Measurements from ENCODE around the gene SLAMF1. TPM values are rescaled to one million over a fixed set of nuclear protein-coding genes. Genes with fewer than 3 reads are reported as not detected.
"Not testable (repeated sequence)": the region's sequence is repeated elsewhere in the genome, so short reads cannot be mapped to it uniquely, and the experiment has no call there.

The SLAMF1 gene
- total RNA-seq, result 0.83 TPM

- DNase-seq (ENCODE audit: low spot score), result no peak
Observed at GRCh38 chr1:160646711-160647328, at the start of gene SLAMF1. SLAMF1 (minus strand) TSS chr1:160647044; CDS start chr1:160646945, 99 bp downstream.

DNA sequence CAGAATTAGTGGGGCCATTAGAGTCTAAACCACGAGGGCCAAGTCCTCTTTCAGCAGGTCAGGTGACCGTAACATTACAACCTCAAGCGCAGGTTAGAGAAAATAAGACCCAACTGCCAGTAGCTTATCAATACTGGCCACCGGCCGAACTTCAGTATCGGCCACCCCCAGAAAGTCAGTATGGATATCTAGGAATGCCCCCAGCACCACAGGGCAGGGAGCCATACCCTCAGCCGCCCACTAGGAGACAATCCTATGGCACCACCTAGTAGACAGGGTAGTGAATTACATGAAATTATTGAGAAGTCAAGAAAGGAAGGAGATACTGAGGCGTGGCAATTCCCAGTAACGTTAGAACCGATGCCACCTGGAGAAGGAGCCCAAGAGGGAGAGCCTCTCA is 45.5 kb upstream of the SLAMF1 start:
- DNase-seq (ENCODE audit: low spot score), result not testable (repeated sequence)

DNA sequence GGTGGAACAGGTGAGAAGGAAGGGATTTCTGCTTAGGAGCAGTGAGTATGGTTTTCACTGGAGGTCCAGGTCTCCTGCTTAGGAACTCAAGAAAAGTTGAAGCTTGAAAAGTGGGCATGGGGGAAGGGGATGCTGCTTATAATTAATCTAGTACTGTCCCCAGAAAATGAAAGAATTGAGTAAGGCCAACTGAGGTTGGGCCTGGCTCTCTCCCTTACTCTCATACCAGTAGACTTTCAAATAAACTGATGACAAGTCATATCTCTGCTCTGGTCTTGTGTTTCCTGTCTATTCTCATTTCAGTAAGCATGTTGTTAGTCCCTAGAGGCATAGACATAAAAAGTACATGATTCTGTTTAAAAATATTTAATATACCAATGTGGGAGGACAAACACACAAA is 38.4 kb upstream of the SLAMF1 start:
- no peak for DNase-seq (ENCODE audit: low spot score)

DNA sequence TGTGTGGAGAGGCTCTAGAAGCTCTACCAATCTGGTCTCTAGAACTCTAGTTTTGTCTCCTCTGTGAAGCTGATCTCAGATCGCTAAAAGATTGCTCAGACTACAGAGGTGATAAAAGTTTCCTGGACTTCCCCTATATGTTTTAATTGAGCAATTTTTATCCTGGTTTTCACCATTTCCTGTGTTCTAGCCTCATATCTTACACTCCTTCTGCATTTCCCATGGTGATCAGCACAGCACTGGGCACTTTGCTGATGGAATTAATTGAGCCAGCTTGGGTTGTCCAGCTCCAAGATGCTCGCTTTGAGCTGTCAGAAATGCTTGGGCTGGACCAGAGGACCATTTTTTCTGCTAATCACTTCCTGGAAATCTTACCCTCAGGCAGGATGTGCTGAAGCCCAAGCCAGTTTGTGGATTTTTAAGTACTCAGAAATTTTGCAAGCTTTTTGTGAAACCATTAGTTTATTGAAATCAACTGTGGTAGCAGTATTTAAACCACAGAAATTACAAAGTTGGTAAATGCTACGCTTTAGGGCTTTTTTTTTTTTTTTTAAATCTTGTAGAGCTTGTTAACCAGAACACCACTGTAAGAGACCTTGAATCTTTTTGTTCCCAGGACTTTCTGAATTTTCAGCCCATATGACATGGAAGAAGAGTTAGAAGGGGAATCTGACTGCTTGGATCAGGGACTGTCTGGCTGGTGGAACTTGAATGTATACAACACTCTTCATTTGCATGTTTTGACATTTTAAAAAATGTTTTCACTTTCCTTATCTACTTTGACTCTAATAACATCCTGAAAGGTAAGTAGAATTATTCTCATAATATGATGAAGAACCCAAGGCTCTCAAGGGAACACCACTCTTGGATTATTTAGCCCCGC is 36.4 kb upstream of the SLAMF1 start:
- no peak for DNase-seq (ENCODE audit: low spot score)

DNA sequence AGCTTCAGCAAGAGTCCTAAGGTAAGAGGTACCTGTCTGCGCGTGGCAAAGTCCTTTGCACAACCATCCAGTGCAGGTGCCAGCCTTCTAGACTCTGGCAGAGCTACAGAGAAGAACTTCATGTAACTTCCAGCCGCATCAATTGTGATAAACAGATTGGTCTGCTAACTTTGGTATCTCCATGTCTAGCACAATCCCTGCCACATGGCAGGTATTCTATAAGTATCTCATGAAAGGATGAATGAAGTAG is 35.0 kb upstream of the SLAMF1 start:
- DNase-seq (ENCODE audit: low spot score), result no peak

DNA sequence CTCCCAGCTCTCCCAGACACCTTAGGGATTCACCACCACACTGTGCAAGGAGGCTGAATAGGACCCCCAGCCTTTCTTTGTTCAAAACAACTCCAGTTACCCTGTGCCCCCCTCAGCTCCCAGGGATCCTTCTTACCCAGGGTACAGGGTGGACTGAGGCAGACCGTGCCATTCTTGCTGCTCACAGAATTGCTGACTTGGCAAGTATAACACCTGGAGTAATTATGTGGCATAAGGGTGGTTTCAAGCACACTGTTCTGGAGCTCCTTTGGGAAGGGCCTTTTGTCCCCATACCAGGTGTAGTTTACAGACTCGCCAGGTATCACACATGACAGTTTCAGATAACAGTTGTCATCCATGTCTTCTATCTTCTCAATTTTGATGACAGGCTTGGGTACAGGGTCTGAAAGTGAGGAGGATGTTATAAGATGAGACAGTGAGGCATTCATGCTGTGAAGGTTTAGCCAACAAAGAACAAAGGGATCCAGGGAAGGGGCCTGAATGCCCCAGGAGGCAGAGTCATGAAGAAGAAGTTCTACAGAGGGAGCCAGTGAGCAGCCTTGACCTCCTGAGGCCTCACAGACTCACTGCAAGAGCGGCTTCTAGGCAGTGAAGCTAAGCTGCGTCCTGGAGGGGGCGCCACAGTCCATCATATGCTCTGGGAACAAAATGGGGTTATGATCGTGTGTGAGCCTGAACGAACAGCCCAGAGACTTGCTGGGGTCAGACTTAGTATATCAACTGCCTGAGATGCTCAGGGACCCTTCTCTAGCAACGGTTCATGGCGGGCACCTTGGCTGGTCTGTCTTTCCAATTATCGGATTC is 34.4 kb upstream of the SLAMF1 start:
- peak; percentile 67 for DNase-seq (ENCODE audit: low spot score)

GRCh38 chr1:160680399-160680798 is 33.6 kb upstream of the SLAMF1 start:
- no peak for DNase-seq (ENCODE audit: low spot score)

- no peak for DNase-seq (ENCODE audit: low spot score)
Observed at GRCh38 chr1:160679893-160680292, 33.0 kb upstream of the SLAMF1 start.

GRCh38 chr1:160676869-160677597 is 30.2 kb upstream of the SLAMF1 start:
- no peak for DNase-seq (ENCODE audit: low spot score)

- peak; percentile 70 for DNase-seq (ENCODE audit: low spot score)
Observed at GRCh38 chr1:160675641-160676410, 29.0 kb upstream of the SLAMF1 start.

- no peak for DNase-seq (ENCODE audit: low spot score)
Observed at GRCh38 chr1:160674415-160674814, 27.6 kb upstream of the SLAMF1 start.

DNA sequence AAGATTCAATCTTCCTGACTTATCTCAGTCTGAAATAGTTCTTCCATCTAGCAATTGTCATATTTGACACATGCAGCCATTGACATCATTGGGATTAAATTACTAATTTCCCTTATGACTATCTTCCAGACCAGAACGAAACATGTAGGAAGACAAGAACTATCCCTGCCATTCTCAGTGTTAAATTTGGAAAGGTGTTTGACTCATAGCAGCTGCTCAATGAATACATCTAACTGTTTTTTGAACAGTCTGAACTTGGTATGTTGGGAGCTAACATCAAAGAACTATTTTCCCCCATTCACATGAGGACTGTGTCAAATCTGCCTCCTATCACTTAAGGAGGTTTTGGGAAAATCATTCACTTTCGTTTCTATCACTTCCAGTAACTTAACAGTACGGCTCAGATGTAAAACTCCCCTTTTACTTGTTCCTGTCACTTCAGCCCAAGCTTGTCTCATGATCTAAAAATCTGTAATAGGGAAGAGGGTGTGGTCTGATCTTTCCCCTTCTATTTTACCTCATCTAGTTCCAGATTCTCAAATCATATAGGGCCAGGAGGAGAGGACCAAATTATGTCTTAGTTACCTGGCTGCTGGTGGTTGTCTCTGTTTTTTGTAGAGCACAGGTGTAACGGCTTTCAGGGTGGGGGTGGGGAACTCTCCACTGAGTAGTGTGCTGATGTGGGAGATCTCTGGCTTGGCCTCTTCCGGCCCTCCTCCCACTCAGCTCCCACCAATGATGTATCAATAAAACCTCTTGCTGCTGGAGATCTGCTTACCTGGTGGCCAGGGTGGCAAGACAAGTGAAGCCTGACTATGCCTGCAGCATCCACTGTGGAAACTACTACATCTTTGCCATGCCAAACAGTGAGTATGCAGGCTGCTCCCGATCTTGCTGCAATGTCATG is 26.2 kb upstream of the SLAMF1 start:
- DNase-seq (ENCODE audit: low spot score), result no peak

GRCh38 chr1:160671603-160672517 is 25.0 kb upstream of the SLAMF1 start:
- no peak for DNase-seq (ENCODE audit: low spot score)

GRCh38 chr1:160670701-160671100 is 23.9 kb upstream of the SLAMF1 start:
- no peak for DNase-seq (ENCODE audit: low spot score)

DNA sequence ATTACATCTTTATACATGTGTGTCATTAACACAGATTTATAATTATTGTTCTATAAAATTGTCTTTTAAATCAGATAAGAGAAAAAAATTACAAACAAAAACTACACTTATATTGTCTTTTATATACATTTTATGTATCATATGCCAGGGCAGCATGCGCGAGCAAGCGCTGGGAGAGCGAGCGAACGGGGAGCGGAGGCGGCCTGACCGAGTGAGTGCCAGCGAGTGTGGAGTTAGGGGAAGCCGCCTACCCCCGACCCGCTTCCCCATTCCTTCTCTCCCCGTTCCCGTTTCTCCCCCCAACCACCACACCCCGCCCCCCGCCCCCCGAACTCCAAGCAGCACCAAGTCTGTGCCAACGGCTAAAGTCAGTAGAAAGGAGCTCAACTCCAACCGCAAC is 23.0 kb upstream of the SLAMF1 start:
- no peak for DNase-seq (ENCODE audit: low spot score)

DNA sequence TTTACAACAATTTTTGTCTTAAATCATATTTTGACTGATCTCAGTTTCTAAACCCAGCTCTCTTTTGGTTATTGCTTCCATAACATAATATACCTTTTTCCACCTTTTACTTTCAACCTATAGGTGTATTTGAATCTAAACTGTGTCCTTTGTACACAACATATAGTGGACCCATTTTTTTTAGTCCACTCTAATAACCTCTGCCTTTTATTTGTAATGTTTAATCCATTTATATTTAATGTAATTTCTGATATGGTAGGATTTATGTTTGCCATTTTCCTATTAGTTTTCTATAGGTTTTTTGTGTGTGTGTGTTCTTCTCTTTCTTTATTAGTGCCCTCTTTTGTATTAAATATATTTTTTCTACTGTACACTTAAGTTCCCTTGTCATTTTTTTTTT is 22.4 kb upstream of the SLAMF1 start:
- DNase-seq (ENCODE audit: low spot score), result no peak

GRCh38 chr1:160667896-160668295 is 21.1 kb upstream of the SLAMF1 start:
- no peak for DNase-seq (ENCODE audit: low spot score)

DNA sequence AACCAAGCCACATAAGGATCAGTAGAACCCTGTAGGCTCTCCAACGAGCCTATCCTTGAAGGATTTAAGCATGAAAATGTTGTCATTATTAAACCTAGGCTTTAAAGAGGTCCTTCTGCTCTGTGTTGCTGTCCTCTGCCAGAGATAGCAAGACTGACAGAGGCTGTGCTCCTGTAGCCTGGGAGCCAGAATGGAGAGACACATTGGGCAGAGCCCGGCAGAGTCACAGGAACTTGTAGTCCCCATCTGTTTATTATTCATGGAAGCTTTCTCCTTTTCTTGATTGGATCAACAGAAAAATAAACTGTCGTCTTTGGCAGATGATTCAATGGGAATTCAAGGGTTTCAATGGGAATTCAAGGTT is 19.2 kb upstream of the SLAMF1 start:
- no peak for DNase-seq (ENCODE audit: low spot score)

Data from ureter (tissue), 1 donor.